NCI-H1417 (cell line): Measurements from ENCODE around the gene KRTAP10-1.
A peak's percentile ranks its signal among the peaks of the same experiment; 100 is the strongest.
"Not testable (repeated sequence)": the region's sequence is repeated elsewhere in the genome, so short reads cannot be mapped to it uniquely, and the experiment has no call there.

Experiments
- DNase-seq, 3 experiments: peaks; one replicate each; lab custom pipeline; 2025; lab: John Stamatoyannopoulos, UW

The KRTAP10-1 gene

GRCh38 chr21:44571296-44571695, 31.3 kb upstream of the KRTAP10-1 start:
- no peak for DNase-seq

DNA sequence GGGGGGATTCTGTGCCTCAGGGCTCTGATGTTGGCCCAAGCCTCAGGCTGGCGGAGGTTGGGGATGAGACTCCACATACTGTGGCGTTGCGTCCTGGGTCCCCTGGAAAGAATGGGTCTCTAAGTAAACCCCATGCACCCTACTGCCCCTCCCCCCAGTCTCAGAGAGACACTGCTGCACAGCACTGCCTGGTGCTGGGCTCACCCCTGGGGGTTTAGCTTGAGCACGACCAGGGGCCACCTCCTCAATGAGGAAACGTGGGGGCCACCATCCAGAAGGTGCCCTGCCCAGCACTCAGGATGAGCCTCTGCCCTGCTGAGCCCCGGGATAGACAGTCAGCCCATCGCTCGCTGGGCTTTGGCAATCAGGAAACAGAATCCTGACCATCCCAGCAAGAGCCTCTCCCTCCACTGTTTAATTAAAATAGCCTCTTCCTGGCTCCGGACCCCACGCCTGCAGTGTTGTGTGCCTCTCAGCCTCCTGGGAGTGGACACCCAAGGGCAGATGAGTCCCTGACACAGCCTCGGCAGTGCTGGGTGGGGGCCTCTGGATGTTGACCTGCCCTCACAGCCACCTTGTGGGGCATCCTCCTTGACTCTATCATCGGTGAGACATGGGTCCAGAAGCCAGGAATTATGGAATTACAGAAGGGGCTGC, 30.0 kb upstream of the KRTAP10-1 start:
- DNase-seq = no peak

DNA sequence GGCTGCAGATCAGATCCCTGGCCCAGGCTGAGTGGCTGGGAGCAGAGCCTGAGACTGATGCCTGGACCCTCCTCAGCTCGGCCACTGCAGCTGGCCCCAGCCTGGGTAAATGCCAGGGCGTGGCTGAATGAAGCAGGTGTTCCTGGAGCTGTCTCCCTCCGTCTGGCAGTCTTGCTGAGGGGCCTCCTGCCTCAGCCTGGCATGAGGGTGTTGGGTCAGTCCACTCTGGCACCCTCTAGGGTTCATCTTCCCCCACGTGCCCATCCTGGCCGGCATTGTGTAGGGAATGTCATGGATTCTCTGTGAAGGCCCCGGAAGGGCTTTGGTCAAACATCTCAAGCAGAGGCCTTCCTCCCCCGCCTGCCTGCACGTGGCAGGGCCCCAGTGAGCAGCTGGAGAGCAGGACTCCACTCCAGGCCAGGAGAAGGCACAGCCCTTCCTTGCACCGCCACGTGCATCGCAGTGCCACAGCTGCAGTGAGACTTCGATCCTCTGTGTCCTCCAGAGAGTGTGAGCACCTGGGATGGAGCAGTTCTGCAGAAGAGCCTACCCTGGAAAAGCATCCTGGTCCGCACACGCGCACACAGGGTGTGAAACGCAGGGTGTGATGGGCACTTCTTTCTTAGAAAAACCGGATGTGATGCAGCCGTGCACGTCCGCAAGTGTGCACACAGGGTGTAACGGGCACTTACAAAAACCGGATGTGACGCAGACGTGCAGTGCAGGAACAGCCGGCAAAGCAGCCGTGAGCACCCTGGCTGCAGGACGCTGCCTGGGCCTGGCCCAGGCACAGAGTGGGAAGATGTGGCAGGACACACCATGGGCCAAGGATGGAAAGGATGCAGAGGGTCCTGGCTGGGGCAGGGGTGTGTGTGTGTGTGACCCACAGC, 28.9 kb upstream of the KRTAP10-1 start:
- DNase-seq = peak in 2 of 3 experiments; percentile 45 to 60

- no peak for DNase-seq
Observed at GRCh38 chr21:44568261-44568660, 28.3 kb upstream of the KRTAP10-1 start.

GRCh38 chr21:44567481-44568171, 27.6 kb upstream of the KRTAP10-1 start:
- no peak for DNase-seq

GRCh38 chr21:44566403-44566802, 26.4 kb upstream of the KRTAP10-1 start:
- DNase-seq = no peak

GRCh38 chr21:44564886-44565598, 25.0 kb upstream of the KRTAP10-1 start:
- no peak for DNase-seq

DNA sequence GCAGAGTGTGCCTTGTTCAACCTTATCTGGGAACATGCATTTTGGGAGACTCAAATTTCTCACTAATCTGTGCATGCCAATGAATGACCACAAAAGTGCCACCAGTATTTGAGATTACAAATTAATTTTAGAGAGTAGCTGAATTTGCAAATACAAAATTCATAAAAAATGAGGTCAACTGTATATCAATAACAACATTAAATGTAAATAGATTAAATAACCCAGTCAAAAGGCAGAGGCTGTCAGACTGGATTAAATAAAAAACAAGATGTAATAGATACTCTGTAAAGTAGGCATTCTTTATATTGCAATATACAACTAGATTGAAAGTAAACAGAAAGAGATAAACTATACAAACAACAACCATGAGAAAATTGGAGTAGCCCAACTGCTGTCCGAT, 24.1 kb upstream of the KRTAP10-1 start:
- no peak for DNase-seq

GRCh38 chr21:44558695-44559094, 18.7 kb upstream of the KRTAP10-1 start, which contains the start of gene KRTAP10-3:
KRTAP10-3 (minus strand) TSS chr21:44558795; CDS start chr21:44558715, 80 bp downstream.
- DNase-seq = no peak

- not testable (repeated sequence) for DNase-seq
Observed at GRCh38 chr21:44558329-44558675, 18.3 kb upstream of the KRTAP10-1 start.

GRCh38 chr21:44557491-44558328, 17.7 kb upstream of the KRTAP10-1 start:
- DNase-seq = no peak

DNA sequence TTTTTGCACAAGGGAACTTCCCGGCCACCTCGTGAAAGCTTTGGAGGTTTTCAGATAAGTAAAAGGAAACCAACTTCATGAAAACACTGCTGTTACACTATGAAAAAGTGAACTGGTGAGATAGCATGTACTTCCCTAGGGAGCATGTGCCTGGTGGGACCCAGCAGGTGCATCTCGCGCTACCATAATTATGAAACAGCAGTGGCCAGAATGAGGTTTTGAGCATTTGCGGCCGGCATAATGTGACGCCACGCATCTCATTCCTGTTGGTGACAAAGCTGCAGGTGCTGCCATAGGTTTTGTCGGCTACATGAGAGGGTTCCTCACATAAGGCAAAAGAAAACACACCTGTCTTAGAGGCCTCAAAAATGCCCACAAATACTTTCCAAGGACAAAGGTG, 16.9 kb upstream of the KRTAP10-1 start:
- DNase-seq = peak; percentile 29 to 75 (median 47)

DNA sequence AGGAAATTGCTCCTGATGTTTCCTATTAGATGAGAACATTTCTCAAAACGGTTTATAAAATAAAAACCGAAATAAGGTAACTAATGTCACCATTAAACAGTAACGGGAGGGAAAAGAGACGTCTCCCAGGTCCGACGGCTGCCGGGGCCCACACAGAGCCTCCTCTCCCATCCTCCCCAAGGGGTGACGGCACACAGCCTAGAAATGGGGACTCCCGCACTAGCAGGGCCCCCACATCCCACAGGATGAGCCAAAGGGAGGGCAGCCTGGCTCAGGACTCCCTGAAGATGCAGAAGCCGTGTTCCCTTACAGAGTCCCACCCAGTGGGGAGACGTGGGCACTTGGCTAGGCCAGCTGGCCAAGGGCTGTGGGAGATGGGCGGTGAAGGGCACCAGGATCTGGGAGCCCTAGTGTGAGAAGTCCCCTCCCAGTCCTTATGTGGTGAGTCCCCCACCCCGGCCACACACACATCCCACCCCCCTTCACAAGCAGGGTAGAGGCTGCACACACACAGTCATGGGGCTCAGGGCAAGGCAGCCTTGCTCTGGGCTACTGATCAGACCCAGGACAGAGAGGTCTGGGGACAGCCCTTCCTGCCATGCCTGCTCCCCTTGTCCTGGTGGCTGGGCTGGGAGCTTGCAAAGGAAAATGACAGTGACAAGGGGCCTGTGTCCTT, 15.3 kb upstream of the KRTAP10-1 start:
- DNase-seq = no peak

DNA sequence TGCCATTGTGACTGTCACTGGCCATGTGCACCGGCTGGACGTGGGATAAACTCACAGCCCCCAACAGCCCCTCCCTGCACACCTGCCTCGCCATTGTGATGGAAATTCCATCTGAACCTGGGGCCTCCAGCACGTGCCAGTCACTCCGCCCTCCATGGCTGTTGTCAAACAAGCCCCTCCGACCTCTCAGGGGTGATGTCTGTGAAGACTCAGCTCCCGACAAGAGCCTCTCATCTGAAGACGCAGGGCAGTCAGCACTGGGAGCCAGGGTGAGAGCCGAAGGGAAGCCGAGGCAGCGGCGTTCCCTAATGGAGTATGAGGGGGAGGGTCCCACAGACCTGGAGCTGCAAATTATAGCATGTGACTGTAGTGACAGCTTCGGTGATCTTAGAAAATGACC, 12.7 kb upstream of the KRTAP10-1 start:
- no peak for DNase-seq

GRCh38 chr21:44552136-44552535, 12.1 kb upstream of the KRTAP10-1 start:
- no peak for DNase-seq

GRCh38 chr21:44551340-44551961, 11.5 kb upstream of the KRTAP10-1 start, which contains the start of gene KRTAP10-2:
KRTAP10-2 (minus strand) TSS chr21:44551505; CDS start chr21:44551458, 47 bp downstream.
- peak; percentile 16 to 79 (median 78) for DNase-seq

GRCh38 chr21:44550807-44551206, 10.8 kb upstream of the KRTAP10-1 start:
- no peak for DNase-seq

GRCh38 chr21:44550285-44550684, 10.3 kb upstream of the KRTAP10-1 start:
- not testable (repeated sequence) for DNase-seq

GRCh38 chr21:44549525-44550211, 9.7 kb upstream of the KRTAP10-1 start:
- no peak for DNase-seq
